Neural progenitor cell (in vitro differentiated cells): Measurements from ENCODE around the gene TRIM22. TPM values are rescaled to one million over a fixed set of nuclear protein-coding genes. Genes with fewer than 3 reads are reported as not detected.
"Not testable (repeated sequence)": the region's sequence is repeated elsewhere in the genome, so short reads cannot be mapped to it uniquely, and the experiment has no call there.

Experiments used
- DNase-seq: peaks from one replicate; pipeline ENCODE4 v3.0.0-alpha.2; 2016; ENCODE audit warnings: low spot score
- H2AFZ ChIP-seq: fragments of 200-600 bp; sonication (generic); replicated peaks from 2 replicates; pipeline ENCODE4 v1.6.1; 2016; ENCODE audit warnings: antibody characterized with exemption
- H3F3A ChIP-seq: fragments of 200-600 bp; sonication (generic); 2 replicates; pipeline ENCODE4 v1.6.1; 2016; ENCODE audit warnings: antibody characterized with exemption, low read depth
- H3K27ac ChIP-seq: fragments of 200-600 bp; sonication (generic); 2 replicates; pipeline ENCODE4 v1.5.1; 2016; ENCODE audit warnings: mild to moderate bottlenecking
- H3K27me3 ChIP-seq: fragments of 200-600 bp; sonication (generic); 2 replicates; pipeline ENCODE4 v1.6.1; 2016; ENCODE audit warnings: mild to moderate bottlenecking, moderate library complexity
- H3K36me3 ChIP-seq: fragments of 200-600 bp; sonication (generic); 2 replicates; pipeline ENCODE4 v1.5.1; 2016
- H3K4me1 ChIP-seq: fragments of 200-600 bp; sonication (generic); 2 replicates; pipeline ENCODE4 v1.6.1; 2016; ENCODE audit warnings: mixed run types
- H3K4me2 ChIP-seq: fragments of 200-600 bp; sonication (generic); 2 replicates; pipeline ENCODE4 v1.6.1; 2016
- H3K4me3 ChIP-seq: fragments of 200-600 bp; sonication (generic); 2 replicates; pipeline ENCODE4 v1.5.1; 2016
- H3K79me2 ChIP-seq: fragments of 200-600 bp; sonication (generic); 2 replicates; pipeline ENCODE4 v1.6.1; 2016; ENCODE audit warnings: low read depth
- H3K9ac ChIP-seq: fragments of 200-600 bp; sonication (generic); 2 replicates; pipeline ENCODE4 v1.6.1; 2016
- H3K9me3 ChIP-seq: fragments of 200-600 bp; sonication (generic); 2 replicates; pipeline ENCODE4 v1.5.1; 2016; ENCODE audit warnings: low read depth
- H4K20me1 ChIP-seq: fragments of 200-600 bp; sonication (generic); 2 replicates; pipeline ENCODE4 v1.6.1; 2016; ENCODE audit warnings: low read depth
- H3K27ac Mint-ChIP-seq: 3 replicates; pipeline ENCODE4 v1.8.0; 2021; ENCODE audit warnings: mixed read lengths
- H3K27me3 Mint-ChIP-seq: 2 replicates; pipeline ENCODE4 v1.8.0; 2022; ENCODE audit warnings: low read depth, mild to moderate bottlenecking, inconsistent platforms, moderate library complexity, mixed read lengths; ENCODE audit not compliant: insufficient read depth
- H3K36me3 Mint-ChIP-seq: 3 replicates; pipeline ENCODE4 v1.8.0; 2021; ENCODE audit warnings: mixed read lengths
- H3K4me1 Mint-ChIP-seq: 3 replicates; pipeline ENCODE4 v1.8.0; 2021; ENCODE audit warnings: mixed read lengths
- H3K4me3 Mint-ChIP-seq: 3 replicates; pipeline ENCODE4 v1.8.0; 2021; ENCODE audit warnings: mild to moderate bottlenecking, moderate library complexity, mixed read lengths
- H3K9me3 Mint-ChIP-seq: 3 replicates; pipeline ENCODE4 v1.8.0; 2020; ENCODE audit warnings: mixed read lengths
- CTCF ChIP-seq: fragments of 200-600 bp; sonication (generic); IDR thresholded peaks from 2 replicates; pipeline ENCODE4 v1.5.1; 2017; ENCODE audit warnings: antibody characterized with exemption, mild to moderate bottlenecking
- EZH2 ChIP-seq: fragments of 200-600 bp; sonication (generic); IDR thresholded peaks from 2 replicates; pipeline ENCODE4 v1.6.1; 2017; ENCODE audit warnings: antibody characterized with exemption, mild to moderate bottlenecking, moderate library complexity
- EZH2phosphoT487 ChIP-seq: fragments of 200-600 bp; sonication (generic); IDR thresholded peaks from 2 replicates; pipeline ENCODE4 v1.6.1; 2017; ENCODE audit warnings: antibody characterized with exemption
- total RNA-seq: library from RNA; depleted of rRNA; stranded (reverse); fragments of >200 nt; gene quantifications from 2 replicates; pipeline ENCODE4 v1.2.3, GENCODE V29; 2015; ENCODE audit warnings: low replicate concordance

TRIM22 gene
- total RNA-seq, 1 donor from 2014 or later = 21.3 TPM

GRCh38 chr11:5679811-5680210 lies 9.8 kb upstream of the TRIM22 start:
- Mint-ChIP-seq H3K27ac (no peak overlapping the region), H3K36me3 (peaks cover 42% of the 10 kb centered on the region), H3K4me3 (no peak overlapping the region)

GRCh38 chr11:5682890-5683441 lies 6.6 kb upstream of the TRIM22 start:
- Mint-ChIP-seq H3K36me3 (peaks cover 37% of the 10 kb centered on the region), H3K4me1 (peaks cover 24% of the 10 kb centered on the region), H3K9me3 (peaks cover 17% of the 10 kb centered on the region)
- not testable (repeated sequence) for H3K36me3 ChIP-seq, H3K9ac ChIP-seq, H3K27ac ChIP-seq, H3K4me3 Mint-ChIP-seq, H3K4me2 ChIP-seq, H4K20me1 ChIP-seq, H3K27me3 Mint-ChIP-seq, H2AFZ ChIP-seq, H3K27ac Mint-ChIP-seq, DNase-seq, H3K27me3 ChIP-seq, H3K9me3 ChIP-seq, H3K4me1 ChIP-seq, H3K4me3 ChIP-seq
- Histone ChIP-seq H3K79me2 (peaks cover 13% of the 10 kb centered on the region), H3F3A (peaks cover 18% of the 10 kb centered on the region)

More at GRCh38 chr11:5679811-5680210, 9.8 kb upstream of the TRIM22 start:
- no peak for DNase-seq
- H3F3A ChIP-seq = peaks cover 8% of the 10 kb centered on the region
- H3K4me3 ChIP-seq = no peak overlapping the region
- H3K27me3 Mint-ChIP-seq = no peaks in the 10 kb centered on the region
- H3K4me2 ChIP-seq = no peak overlapping the region
- H3K27ac ChIP-seq = no peak overlapping the region
- no peaks in the 10 kb centered on the region for H4K20me1 ChIP-seq
- H3K9me3 Mint-ChIP-seq = peaks cover 23% of the 10 kb centered on the region
- no peak overlapping the region for H3K9ac ChIP-seq
- H3K4me1 Mint-ChIP-seq = peaks cover 18% of the 10 kb centered on the region
- H3K36me3 ChIP-seq = peaks cover 8% of the 10 kb centered on the region
- no peaks in the 10 kb centered on the region for H3K9me3 ChIP-seq
- TF ChIP-seq CTCF (no peak), EZH2phosphoT487 (no peak), EZH2 (no peak)
- no peak overlapping the region for H2AFZ ChIP-seq
- H3K4me1 ChIP-seq = peaks cover 5% of the 10 kb centered on the region
- H3K79me2 ChIP-seq = peaks cover 13% of the 10 kb centered on the region
- no peaks in the 10 kb centered on the region for H3K27me3 ChIP-seq

- Histone ChIP-seq H3F3A (peaks cover 19% of the 10 kb centered on the region), H3K4me2 (peak overlapping the region; percentile 75), H3K4me3 (peak overlapping the region; percentile 44), H3K79me2 (peaks cover 13% of the 10 kb centered on the region)
- not testable (repeated sequence) for H3K27me3 ChIP-seq, H2AFZ ChIP-seq, H3K4me1 ChIP-seq, H3K9me3 ChIP-seq, DNase-seq, H3K9ac ChIP-seq, H3K27me3 Mint-ChIP-seq, H3K36me3 ChIP-seq, H4K20me1 ChIP-seq, H3K27ac ChIP-seq
- Mint-ChIP-seq H3K9me3 (peaks cover 13% of the 10 kb centered on the region), H3K4me1 (peaks cover 24% of the 10 kb centered on the region), H3K4me3 (peak overlapping the region; percentile 93), H3K27ac (peak overlapping the region; percentile 100), H3K36me3 (peaks cover 31% of the 10 kb centered on the region)
These were observed 6.0 kb upstream of the TRIM22 start for GRCh38 chr11:5683620-5684019.

- H3K27ac Mint-ChIP-seq = peak overlapping the region; percentile 100
- Histone ChIP-seq H3K36me3 (no peaks in the 10 kb centered on the region), H3K27ac (peak overlapping the region; percentile 95), H4K20me1 (no peaks in the 10 kb centered on the region), H3K9ac (peak overlapping the region; percentile 59), H3K4me1 (peaks cover 10% of the 10 kb centered on the region), H3F3A (peaks cover 24% of the 10 kb centered on the region), H3K9me3 (no peaks in the 10 kb centered on the region), H3K27me3 (no peaks in the 10 kb centered on the region), H3K4me3 (peak overlapping the region; percentile 44), H3K79me2 (peaks cover 13% of the 10 kb centered on the region), H2AFZ (peak overlapping the region; percentile 92), H3K4me2 (peak overlapping the region; percentile 75)
- H3K27me3 Mint-ChIP-seq = no peaks in the 10 kb centered on the region
- H3K9me3 Mint-ChIP-seq = peaks cover 12% of the 10 kb centered on the region
- DNase-seq = no peak
- TF ChIP-seq EZH2 (no peak), CTCF (no peak), EZH2phosphoT487 (no peak)
- H3K4me3 Mint-ChIP-seq = peak overlapping the region; percentile 93
- peaks cover 25% of the 10 kb centered on the region for H3K36me3 Mint-ChIP-seq
- peaks cover 24% of the 10 kb centered on the region for H3K4me1 Mint-ChIP-seq
These were observed 5.4 kb upstream of the TRIM22 start for GRCh38 chr11:5684036-5684645.
